GM18867 (cell line): ENCODE results near the gene FCRL5.

Experiments
- ATAC-seq: cut with Tn5 transposase; IDR thresholded peaks from one replicate; pipeline ENCODE4 v1.9.1; 2021; ENCODE audit warnings: mild to moderate bottlenecking, moderate library complexity; ENCODE audit not compliant: unreplicated experiment

FCRL5 gene

DNA sequence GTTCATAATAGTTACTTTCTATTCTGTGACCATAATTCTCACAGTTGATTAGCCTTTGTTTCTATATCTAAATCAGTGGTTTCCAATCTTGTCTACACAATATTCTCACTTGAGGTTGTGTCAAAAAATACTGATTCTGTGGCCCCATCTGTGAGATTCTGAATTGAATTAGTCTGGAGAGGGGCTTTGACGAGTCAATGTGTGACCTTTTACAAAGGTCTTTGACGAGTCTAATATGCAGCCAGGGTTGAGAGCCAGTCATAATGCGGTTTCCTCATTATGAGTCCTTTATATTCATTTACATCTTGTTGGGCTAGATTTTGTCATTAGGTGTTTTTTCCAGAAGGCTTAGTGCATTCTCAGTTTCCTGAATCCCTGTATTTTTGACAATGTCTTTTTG lies 19.7 kb downstream of the FCRL5 start:
- no peak for ATAC-seq

DNA sequence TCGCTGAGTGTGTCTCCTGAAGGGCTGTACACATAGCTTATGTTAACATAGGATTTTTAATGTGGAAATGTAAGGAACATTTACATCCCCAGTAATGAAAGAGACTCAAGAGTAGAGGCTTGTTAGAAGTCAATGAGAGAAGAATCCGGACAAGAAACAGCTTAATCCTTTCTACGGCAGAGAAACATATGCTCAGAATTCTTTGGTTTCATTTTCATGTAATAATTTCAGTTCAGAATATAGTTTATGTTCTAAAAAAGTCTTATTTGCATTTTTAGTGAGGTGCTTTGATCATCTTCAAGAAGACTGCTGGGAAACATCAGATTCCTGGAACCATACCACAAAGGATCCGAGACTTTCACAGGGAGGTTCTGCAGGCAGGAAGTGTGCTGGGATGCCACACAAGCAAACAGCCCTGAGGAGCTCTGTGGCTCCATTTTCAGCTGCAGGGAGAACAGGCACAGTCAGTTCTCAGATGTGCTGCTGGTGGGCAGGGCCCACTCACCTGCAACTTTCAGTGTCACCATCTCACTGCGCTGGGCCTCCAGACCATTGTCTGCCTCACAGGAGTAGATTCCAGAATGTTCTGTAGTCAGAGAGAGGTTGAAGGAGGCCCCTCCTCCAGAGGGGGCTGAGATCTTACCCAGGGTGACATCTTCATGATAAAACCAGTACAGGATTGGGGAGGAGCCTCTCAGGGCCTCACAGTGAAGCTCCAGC lies 28.4 kb downstream of the FCRL5 start:
- peak; percentile 85 for ATAC-seq

DNA sequence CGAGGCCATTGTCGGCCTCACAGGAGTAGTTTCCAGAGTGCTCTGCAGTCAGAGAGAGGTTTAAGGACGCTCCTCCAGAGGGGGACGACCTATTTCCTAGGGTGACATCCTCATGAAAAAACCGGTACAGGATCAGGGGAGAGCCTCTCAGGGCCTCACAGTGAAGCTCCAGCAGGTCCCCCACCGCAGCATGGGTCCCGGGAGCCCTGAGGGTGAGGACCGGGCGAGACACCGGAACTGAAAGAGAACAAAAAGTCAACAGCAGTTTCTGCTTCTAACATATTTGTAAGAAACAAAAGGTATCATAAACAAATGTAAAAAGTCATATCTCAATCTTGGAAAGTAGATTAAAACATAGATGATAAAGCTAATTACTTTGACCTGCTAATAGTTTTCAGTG lies 31.3 kb downstream of the FCRL5 start:
- ATAC-seq, result no peak

DNA sequence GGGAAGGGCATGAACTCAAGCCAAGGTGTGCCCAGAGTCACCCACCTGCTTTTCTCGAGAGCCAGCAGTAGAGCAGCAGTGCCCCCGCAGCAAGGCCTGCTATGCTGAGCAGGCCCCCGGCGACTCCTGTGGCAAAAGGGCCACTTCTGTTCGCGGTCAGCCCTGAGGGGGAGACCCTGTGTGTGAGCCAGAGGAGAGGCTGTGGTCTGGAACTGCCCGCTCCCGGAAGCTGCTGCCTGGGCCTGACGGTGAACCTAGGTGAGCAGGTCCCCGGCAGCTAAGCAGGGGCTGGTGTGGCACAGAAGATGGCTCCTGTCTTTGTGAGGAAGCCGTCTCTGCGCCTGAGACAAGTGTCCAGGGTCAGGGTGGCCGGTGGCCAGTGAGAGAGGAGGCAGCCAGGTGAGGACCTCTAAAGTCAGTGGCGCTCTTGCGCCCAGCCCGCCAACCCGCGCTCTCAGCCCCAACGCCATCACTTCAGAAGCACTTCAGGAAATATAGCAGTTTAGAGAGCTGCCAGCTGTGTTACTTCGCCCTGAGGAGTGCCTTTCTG lies 31.9 kb downstream of the FCRL5 start:
- no peak for ATAC-seq

DNA sequence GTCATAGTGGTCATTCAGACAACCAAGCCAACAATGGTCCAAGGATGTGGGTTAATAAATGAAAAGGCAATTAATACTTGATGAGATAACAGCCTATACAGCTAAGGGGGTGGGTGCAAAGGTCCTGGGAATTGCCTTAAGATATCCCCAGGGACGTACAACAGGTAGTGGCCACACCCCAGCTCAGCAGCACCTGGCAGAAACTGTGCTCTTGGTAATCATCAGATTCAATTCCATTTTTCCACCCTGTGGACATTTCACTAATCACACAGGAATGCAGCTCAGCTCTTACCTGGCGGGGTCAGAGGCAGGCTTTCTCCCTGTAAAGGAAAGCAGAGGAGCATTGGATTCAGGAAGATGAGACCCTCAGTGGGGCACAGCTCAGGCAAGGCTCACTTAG lies 32.9 kb downstream of the FCRL5 start:
- ATAC-seq, result no peak

DNA sequence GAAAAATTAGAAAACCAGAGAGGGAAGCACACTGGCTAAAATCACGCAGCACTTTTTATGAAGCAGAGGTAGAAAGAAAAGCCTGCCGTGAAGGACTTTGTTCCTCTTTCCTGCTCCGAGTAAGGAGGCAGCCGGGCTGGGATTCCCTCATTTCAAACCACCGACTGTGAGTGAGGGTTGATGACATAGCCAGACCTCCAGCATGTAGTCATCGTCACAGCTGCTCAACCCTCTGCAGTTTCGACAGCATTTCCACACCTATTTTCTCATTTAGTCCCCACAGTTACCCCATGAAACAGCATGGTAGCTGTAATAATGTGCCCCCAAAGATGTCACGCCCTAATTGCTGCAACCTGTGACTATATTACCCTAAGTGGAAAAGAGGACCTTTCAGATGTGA lies 35.3 kb downstream of the FCRL5 start:
- no peak for ATAC-seq

DNA sequence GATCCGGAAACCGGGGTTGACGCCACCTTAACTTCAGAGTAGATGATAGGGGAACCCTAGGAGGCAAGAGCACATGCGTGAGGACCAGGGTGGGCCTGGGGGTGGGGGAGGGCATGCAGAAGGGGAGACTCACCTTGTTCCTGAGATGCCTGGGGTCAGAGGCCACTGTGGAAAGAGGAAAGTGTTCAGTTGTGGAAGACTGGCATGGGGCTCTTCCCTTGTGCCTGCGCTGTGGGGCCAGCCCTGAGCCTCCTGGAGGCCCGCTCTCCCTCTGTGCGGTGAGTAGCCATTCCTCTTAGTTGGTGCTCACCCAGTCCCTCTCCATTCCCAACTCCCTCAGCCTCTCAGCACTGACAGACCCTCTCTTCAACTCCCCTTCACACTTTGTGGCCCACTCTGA lies 36.6 kb downstream of the FCRL5 start:
- ATAC-seq, result no peak

DNA sequence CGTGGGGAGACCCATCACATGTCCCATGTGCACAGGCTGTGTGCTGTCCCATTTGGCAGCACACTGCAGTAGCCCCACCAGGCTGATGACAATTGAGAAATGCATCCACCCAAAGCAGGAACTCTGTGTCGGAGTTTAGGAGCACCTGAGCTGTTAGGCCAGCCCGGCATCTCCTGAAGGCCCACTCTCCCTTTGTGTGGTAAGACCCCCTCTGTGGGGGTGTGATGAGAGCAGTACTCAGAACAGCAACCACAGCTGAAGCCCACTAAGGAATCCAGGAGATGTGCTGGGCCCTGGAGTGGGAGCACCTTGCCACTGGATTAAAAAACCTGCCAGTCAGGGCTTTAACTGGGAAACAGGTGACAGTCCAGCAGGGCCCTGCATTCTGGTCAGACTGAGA lies 37.2 kb downstream of the FCRL5 start:
- ATAC-seq, result no peak

DNA sequence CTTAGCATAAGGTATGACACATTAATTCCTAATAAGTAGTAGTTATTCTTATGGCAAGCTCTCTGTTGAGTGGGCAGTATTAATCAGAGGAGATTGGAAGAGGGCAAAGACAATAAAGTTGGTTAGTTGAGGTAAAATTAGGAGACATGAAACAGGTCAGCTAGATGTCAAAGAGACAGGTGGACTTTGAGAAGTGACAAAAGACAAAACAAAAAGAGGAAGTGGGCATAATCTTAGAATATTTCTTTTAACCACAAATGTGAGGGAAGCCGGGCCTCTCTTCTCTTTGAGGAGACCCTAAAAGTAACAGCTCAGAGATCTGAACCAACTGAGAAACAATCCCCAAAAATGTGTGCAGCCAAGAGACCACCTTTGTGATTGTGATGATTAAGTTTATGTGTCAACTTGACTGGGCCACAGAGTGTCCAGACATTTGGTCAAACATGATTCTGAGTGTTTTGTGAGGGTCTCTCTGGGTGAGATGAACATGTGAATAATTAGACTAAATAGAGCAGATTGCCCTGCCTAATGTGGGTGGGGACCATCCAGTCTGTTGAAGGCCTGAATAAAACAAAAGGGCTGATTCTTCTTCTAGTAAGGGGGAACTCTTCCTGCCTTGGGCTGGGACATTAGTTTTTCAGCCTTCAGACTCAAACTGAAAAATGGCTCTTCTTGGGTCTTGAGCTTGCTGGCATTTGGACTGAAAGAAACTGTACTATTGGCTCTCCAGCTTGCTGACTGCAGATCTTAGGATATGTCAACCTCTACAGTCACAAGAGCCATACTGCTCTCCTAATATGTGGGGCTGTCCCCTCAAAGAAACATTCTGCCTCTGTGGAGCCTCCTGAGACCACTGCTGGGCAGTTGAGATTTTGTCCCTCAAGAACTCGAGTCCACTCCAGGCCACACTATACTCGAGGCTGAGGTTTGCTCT lies 40.0 kb downstream of the FCRL5 start:
- ATAC-seq, result peak; percentile 64

DNA sequence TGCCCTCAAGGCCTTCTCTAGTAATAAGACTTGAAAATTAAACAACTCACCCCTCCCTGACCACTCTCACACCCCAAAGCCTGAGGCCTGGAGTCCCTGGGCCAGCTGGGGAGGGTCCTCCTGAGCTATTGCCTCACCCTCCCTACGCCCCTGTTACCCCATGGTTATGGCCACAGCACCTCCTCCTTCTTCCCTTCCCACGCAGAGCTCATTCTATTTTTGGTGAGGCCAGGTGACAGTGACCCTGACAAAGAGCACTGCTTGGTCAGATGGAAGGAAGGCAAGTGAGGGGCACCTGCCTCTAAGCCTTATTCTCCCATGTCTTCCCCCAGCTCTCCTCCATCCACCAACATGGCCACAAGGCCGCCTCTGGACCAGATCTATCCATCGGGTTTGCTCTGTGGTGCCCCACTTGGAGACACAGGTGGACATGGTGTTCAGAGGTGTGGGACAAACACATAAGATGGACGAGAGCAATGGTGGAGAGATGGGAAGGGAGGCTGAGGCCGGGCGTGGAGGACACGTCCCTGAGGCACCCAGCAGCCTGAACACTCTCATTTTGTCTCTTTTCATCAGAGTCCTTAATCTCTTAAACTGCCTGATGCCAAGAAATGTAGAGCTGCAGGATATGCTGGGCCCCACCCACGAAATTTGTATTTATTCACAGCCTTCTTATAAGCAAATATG lies 42.6 kb downstream of the FCRL5 start:
- ATAC-seq, result no peak

DNA sequence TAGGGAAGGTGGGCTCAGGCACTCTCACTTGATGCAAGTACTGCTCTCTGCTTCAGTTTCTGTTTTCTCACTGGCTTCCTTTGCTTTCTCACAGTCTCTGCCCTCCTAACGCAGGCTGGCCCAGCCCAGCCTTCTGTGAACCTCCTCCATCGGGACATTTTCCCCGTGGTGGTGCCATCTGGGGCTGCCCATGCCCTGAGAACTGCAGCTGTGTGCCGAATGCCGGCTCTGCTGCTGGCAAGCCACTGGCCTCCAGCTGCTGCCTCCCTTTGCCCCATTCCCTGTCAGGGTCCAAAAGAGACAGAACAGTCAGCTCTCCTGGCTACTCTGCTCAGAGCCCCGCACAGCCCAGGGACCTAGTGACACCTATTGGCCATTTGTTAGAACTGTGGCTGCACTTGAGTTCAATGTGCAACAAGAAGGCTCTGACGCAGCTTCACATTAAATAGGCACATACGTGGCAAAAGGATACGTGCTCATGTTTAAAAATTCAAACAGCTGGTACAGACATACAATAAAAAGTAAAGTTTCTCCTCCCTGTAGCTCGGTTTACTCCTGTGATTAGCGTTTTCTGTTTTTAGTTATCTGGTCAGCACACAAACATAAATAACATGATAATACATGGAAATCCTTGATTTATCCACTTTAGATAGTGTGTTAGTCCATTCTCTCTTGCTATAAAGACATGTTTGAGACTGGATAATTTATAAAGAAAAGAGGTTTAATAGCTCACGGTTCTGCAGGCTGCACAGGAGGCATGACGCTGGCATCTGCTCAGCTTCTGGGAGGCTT lies 46.6 kb downstream of the FCRL5 start:
- ATAC-seq, result peak; percentile 95

DNA sequence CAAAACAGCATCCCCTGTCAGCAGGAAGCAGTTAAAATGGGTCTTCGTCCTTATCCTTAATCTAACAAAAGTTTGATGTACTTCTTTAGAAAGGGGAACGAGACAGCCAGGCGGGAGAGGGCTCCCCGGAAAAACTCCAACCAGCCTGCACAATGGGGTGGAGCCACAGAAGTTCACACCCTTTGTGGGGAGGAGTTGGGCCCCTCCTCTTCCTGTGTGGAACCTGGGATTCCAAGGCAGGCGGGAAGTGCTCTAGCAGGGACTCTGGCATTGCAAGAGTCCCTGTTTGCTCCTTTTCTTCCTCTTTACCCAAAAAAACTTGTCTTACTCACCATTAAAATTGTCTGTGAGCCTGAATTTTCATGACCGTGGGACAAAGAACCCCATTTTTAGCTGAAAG lies 47.7 kb downstream of the FCRL5 start:
- ATAC-seq, result no peak

DNA sequence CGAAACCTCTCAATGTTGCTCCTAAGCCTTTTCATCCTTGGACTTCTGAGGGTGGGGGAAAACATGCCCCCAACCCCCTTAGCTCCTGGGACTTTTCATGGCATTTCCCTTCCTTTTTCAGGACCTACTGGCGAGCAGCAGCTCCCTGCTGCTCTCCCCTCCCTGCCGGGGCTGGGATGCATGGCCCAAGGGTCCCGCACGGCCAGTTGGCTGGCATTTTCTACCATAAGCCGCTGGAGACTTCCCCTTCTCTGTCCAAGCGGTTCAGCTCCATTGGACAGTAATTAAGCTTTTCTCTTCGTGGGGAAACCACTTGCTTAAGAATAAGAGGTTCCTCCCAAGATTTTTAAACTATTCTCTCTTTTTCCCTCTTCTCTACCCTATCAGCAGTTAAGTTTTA lies 52.8 kb downstream of the FCRL5 start:
- ATAC-seq, result no peak

DNA sequence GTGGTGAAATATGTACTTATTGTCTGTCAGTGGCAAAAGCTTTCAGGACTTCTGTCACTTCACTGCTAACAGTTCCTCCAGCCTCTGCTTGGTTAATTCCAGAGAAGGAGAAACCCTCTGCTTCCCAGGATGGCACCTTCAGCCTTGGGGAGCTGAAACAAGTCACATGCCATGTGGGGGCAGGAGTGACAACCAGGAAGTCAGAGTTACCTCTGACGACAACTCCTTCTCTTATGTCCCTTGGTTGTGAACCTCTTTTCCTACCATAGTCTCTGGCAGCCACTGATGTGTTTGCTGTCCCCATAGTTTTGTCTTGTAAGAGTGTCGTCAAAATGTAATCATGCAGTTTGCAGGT lies 53.6 kb downstream of the FCRL5 start:
- no peak for ATAC-seq

DNA sequence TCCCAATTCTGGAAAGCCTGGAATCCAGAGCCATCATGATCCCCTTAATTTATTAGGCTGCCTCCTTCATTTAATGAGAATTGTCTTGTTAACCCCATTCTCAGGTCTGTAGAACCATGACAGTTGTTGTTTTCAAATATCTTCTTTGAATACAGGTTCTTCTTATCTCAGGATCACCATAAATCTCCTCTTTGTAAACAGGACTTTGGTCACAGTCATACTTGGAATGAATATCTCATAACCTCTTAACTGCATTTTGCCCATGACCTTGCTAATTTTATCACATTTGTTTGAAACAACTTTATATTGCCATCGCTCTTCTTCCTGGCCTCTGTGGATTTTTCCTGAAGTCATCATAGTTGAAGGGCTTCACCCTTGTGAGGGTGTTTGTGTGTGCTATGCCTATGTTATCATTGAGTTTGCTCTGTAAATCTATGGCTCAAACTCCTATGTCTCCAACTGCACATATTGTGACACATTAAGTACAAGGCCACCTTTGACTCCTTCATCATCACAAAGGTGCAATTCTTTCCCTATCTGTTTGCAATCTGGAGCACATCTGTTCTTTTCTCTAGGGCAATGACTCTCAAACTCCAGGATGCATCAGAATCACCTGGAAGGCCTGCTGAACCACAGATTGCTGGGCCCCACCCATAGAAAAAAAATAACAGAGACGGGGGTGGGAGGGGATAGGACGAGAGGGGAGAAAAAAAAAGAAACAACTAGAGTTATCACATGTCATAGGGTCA lies 54.2 kb downstream of the FCRL5 start:
- no peak for ATAC-seq

DNA sequence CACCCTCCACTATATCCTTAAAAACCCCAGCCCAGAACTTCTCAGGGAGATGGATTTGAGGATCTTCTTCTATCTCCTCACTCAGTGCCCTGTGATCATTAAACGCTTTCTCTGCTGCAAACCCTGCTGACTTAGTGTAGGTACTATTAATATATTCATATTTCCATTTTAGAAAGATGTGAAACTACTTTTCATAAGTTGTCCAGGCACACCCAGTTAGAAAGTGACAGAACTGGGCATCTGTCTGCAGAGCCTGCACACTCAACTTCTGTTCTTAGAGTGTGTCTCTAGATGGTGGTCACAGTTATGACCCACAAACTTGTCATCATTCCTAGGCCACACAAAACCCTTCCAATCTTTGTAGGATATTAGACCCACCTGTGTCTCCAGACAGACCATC lies 55.0 kb downstream of the FCRL5 start:
- ATAC-seq, result no peak

DNA sequence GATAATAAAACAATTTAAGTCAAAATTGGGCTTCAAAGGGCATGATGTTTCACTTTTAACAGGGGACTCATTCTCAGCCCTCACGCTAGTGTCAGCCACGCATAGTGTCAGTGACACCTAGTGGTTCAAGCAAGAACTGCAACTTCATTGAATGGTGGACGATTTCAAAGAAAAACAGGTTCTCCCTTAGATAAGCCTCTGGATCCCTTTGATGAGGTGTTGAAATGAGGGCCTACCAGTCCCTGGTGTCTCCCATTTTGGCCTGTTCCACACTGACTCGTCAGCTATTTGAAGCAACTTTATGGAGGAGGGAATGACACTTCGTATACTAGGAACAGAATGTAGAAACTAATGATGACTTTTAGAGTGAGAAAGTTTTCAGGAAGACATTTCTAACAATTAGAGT lies 56.2 kb downstream of the FCRL5 start:
- ATAC-seq, result no peak

DNA sequence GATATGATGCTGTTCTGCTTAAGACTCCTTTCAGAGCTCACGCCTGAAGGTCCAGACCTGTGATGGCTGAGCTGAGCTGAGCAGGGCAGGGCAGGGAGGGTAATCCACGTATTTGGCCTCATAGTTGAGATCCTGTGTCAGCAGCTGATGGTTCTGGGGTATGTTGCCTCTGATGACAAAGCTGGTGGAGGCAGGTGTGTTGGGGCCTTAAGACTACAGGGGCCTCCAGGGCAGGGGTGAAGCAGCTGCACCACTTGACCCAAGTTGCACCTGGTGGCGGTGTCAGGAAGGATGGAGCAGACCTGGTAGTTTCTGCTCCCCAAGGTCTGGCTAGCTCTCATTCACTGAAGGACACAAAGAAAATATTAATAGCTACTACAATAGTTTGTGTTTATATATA lies 57.0 kb downstream of the FCRL5 start:
- no peak for ATAC-seq

DNA sequence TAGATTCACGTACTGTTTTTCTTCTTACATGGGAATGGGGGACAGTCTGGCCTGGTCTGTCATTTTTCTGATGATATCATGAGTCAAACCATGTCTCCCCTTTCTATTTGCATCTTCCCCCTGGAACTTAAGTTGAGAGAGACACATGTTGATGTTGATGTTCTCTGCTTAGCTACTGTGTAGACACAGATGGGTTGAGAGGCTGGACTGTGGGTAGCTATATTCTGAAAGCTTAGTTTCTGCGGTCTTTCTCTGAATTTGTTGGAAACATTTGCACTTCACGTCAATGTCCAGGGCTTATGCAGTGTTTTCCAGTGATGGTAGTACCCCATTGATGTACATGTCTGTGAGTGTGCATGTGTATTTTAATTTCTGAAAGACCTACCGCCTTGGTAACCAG lies 58.2 kb downstream of the FCRL5 start:
- no peak for ATAC-seq
